Activated CD8-positive, alpha-beta T cell treated with anti-CD3 and anti-CD28 coated beads, Interleukin-2, amount 10 ng/mL, durations not matched to agents 7 days and 5 days (primary cell): Measurements from ENCODE around the gene ARL5C. TPM values are rescaled to one million over a fixed set of nuclear protein-coding genes. Genes with fewer than 3 reads are reported as not detected.
"Not testable (repeated sequence)": the region's sequence is repeated elsewhere in the genome, so short reads cannot be mapped to it uniquely, and the experiment has no call there.

Source experiments
- ATAC-seq: fragments of 150-1000 bp; cut with Tn5 transposase; one replicate; pipeline ENCODE4 v1.10.0; 2021; ENCODE audit warnings: moderate library complexity
- CTCF ChIA-PET: fragments of 350-600 bp; sonication (Branson Sonifier 250); formaldehyde crosslinking; loops from one replicate; lab custom pipeline; 2021; ENCODE audit warnings: antibody characterized with exemption; lab: Charles Lee
- POLR2A ChIA-PET: fragments of 350-600 bp; sonication (Branson Sonifier 250); formaldehyde crosslinking; loops from one replicate; lab custom pipeline; 2021; ENCODE audit warnings: antibody characterized with exemption; lab: Charles Lee
- DNase-seq: peaks from one replicate; pipeline ENCODE4 v3.0.0-alpha.2; 2020
- H3K27ac Mint-ChIP-seq: one replicate; pipeline ENCODE4 v1.8.0; 2021; ENCODE audit warnings: mild to moderate bottlenecking, mixed read lengths
- H3K27me3 Mint-ChIP-seq: one replicate; pipeline ENCODE4 v1.8.0; 2021; ENCODE audit warnings: low read depth, mixed read lengths
- H3K36me3 Mint-ChIP-seq: one replicate; pipeline ENCODE4 v1.8.0; 2021; ENCODE audit warnings: low read depth, mixed read lengths
- H3K4me1 Mint-ChIP-seq: one replicate; pipeline ENCODE4 v1.8.0; 2021; ENCODE audit warnings: low read depth, mixed read lengths
- H3K4me3 Mint-ChIP-seq: one replicate; pipeline ENCODE4 v1.8.0; 2021; ENCODE audit warnings: mild to moderate bottlenecking, mixed read lengths
- H3K9me3 Mint-ChIP-seq: one replicate; pipeline ENCODE4 v1.8.0; 2022; ENCODE audit warnings: mixed read lengths; ENCODE audit not compliant: insufficient read depth
- total RNA-seq, 2 experiments: library from RNA; stranded (reverse); gene quantifications; one replicate each; pipeline ENCODE4 v1.2.3, GENCODE V29; 2021

The ARL5C gene
- total RNA-seq, 2 experiments from 2014 or later, result not detected

- Mint-ChIP-seq H3K27me3 (no peaks in the 10 kb centered on the region), H3K4me3 (no peak overlapping the region), H3K9me3 (no peaks in the 10 kb centered on the region), H3K4me1 (no peaks in the 10 kb centered on the region), H3K36me3 (no peaks in the 10 kb centered on the region), H3K27ac (no peak overlapping the region)
- DNase-seq, result no peak
- CTCF ChIA-PET, result no interaction called here
- ATAC-seq, result no peak
- POLR2A ChIA-PET, result no interaction called here
Observed at GRCh38 chr17:39141915-39142664, 23.9 kb downstream of the ARL5C start.

- Mint-ChIP-seq H3K9me3 (no peaks in the 10 kb centered on the region), H3K4me1 (no peaks in the 10 kb centered on the region), H3K36me3 (no peaks in the 10 kb centered on the region), H3K27me3 (no peaks in the 10 kb centered on the region), H3K27ac (no peak overlapping the region), H3K4me3 (no peak overlapping the region)
- ChIA-PET CTCF (no interaction called here), POLR2A (no interaction called here)
- ATAC-seq (no peak), DNase-seq (no peak)
Observed at GRCh38 chr17:39141294-39141693, 24.7 kb downstream of the ARL5C start.

- no peak overlapping the region for H3K4me3 Mint-ChIP-seq
- H3K27me3 Mint-ChIP-seq, result no peaks in the 10 kb centered on the region
- CTCF ChIA-PET, result no interaction called here
- H3K27ac Mint-ChIP-seq, result no peak overlapping the region
- H3K36me3 Mint-ChIP-seq, result no peaks in the 10 kb centered on the region
- POLR2A ChIA-PET, result no interaction called here
- DNase-seq (no peak), ATAC-seq (no peak)
- no peaks in the 10 kb centered on the region for H3K4me1 Mint-ChIP-seq
- no peaks in the 10 kb centered on the region for H3K9me3 Mint-ChIP-seq
Observed at GRCh38 chr17:39139561-39139960, 26.4 kb downstream of the ARL5C start.

GRCh38 chr17:39139161-39139511 is 26.8 kb downstream of the ARL5C start:
- CTCF ChIA-PET, result no interaction called here
- ATAC-seq, result no peak

GRCh38 chr17:39138431-39139160 is 27.4 kb downstream of the ARL5C start:
- H3K9me3 Mint-ChIP-seq, result no peaks in the 10 kb centered on the region
- H3K27ac Mint-ChIP-seq, result no peak overlapping the region
- ATAC-seq (no peak), DNase-seq (no peak)
- H3K27me3 Mint-ChIP-seq, result no peaks in the 10 kb centered on the region
- H3K4me3 Mint-ChIP-seq, result no peak overlapping the region
- no peaks in the 10 kb centered on the region for H3K36me3 Mint-ChIP-seq
- no peaks in the 10 kb centered on the region for H3K4me1 Mint-ChIP-seq
- CTCF ChIA-PET, result interaction anchor here (1.2 kb wide), 1 partner anchor 36 kb away, joined by 3 read pairs; no protein-coding TSS in a partner anchor
- POLR2A ChIA-PET, result no interaction called here

More at GRCh38 chr17:39139161-39139511, 26.8 kb downstream of the ARL5C start:
- Mint-ChIP-seq H3K9me3 (no peaks in the 10 kb centered on the region), H3K27me3 (no peaks in the 10 kb centered on the region), H3K36me3 (no peaks in the 10 kb centered on the region), H3K4me3 (no peak overlapping the region), H3K4me1 (no peaks in the 10 kb centered on the region), H3K27ac (no peak overlapping the region)
- no peak for DNase-seq
- POLR2A ChIA-PET, result no interaction called here

- Mint-ChIP-seq H3K27me3 (no peaks in the 10 kb centered on the region), H3K27ac (no peak overlapping the region), H3K9me3 (no peaks in the 10 kb centered on the region), H3K36me3 (no peaks in the 10 kb centered on the region), H3K4me3 (no peak overlapping the region), H3K4me1 (no peaks in the 10 kb centered on the region)
- POLR2A ChIA-PET, result no interaction called here
- ATAC-seq, result no peak
- DNase-seq, result no peak
- CTCF ChIA-PET, result interaction anchor here (1.1 kb wide), 2 partner anchors 19 to 152 kb away, joined by 3 to 4 read pairs; no protein-coding TSS in a partner anchor
Observed at GRCh38 chr17:39134878-39135277, 31.1 kb downstream of the ARL5C start.

- ChIA-PET POLR2A (no interaction called here), CTCF (interaction anchor here (2.4 kb wide), 1 partner anchor 33 kb away, joined by 8 read pairs; no protein-coding TSS in a partner anchor)
- H3K4me3 Mint-ChIP-seq, result no peak overlapping the region
- ATAC-seq (no peak), DNase-seq (no peak)
- H3K9me3 Mint-ChIP-seq, result no peaks in the 10 kb centered on the region
- no peaks in the 10 kb centered on the region for H3K4me1 Mint-ChIP-seq
- no peaks in the 10 kb centered on the region for H3K36me3 Mint-ChIP-seq
- H3K27me3 Mint-ChIP-seq, result no peaks in the 10 kb centered on the region
- H3K27ac Mint-ChIP-seq, result no peak overlapping the region
Observed at GRCh38 chr17:39132192-39132610, 33.8 kb downstream of the ARL5C start.

GRCh38 chr17:39131616-39132015 is 34.3 kb downstream of the ARL5C start:
- no peaks in the 10 kb centered on the region for H3K36me3 Mint-ChIP-seq
- ATAC-seq (no peak), DNase-seq (no peak)
- H3K9me3 Mint-ChIP-seq, result no peaks in the 10 kb centered on the region
- no peaks in the 10 kb centered on the region for H3K4me1 Mint-ChIP-seq
- ChIA-PET POLR2A (no interaction called here), CTCF (no interaction called here)
- no peak overlapping the region for H3K4me3 Mint-ChIP-seq
- H3K27ac Mint-ChIP-seq, result no peak overlapping the region
- H3K27me3 Mint-ChIP-seq, result no peaks in the 10 kb centered on the region

- Mint-ChIP-seq H3K4me1 (no peaks in the 10 kb centered on the region), H3K36me3 (no peaks in the 10 kb centered on the region), H3K9me3 (no peaks in the 10 kb centered on the region), H3K27ac (no peak overlapping the region), H3K4me3 (no peak overlapping the region), H3K27me3 (no peaks in the 10 kb centered on the region)
- ChIA-PET CTCF (no interaction called here), POLR2A (no interaction called here)
- no peak for DNase-seq
- ATAC-seq, result no peak
Observed at GRCh38 chr17:39130205-39130604, 35.8 kb downstream of the ARL5C start.

- H3K27me3 Mint-ChIP-seq, DNase-seq, H3K4me3 Mint-ChIP-seq, POLR2A ChIA-PET, H3K27ac Mint-ChIP-seq, ATAC-seq, CTCF ChIA-PET, H3K9me3 Mint-ChIP-seq, H3K36me3 Mint-ChIP-seq, H3K4me1 Mint-ChIP-seq: not testable (repeated sequence)
Observed at GRCh38 chr17:39129544-39129943, 36.4 kb downstream of the ARL5C start.

GRCh38 chr17:39126436-39126835 is 39.5 kb downstream of the ARL5C start:
- no peaks in the 10 kb centered on the region for H3K4me1 Mint-ChIP-seq
- no peaks in the 10 kb centered on the region for H3K36me3 Mint-ChIP-seq
- no peak overlapping the region for H3K4me3 Mint-ChIP-seq
- DNase-seq, result no peak
- ATAC-seq, result no peak
- POLR2A ChIA-PET, result no interaction called here
- H3K27ac Mint-ChIP-seq, result no peak overlapping the region
- CTCF ChIA-PET, result no interaction called here
- no peaks in the 10 kb centered on the region for H3K9me3 Mint-ChIP-seq
- H3K27me3 Mint-ChIP-seq, result no peaks in the 10 kb centered on the region

GRCh38 chr17:39125143-39125875 is 40.7 kb downstream of the ARL5C start:
- no peaks in the 10 kb centered on the region for H3K27me3 Mint-ChIP-seq
- CTCF ChIA-PET, result interaction anchor here (1.1 kb wide), 1 partner anchor 28 kb away, joined by 4 read pairs; no protein-coding TSS in a partner anchor
- POLR2A ChIA-PET, result no interaction called here
- H3K9me3 Mint-ChIP-seq, result no peaks in the 10 kb centered on the region
- DNase-seq (no peak), ATAC-seq (no peak)
- H3K27ac Mint-ChIP-seq, result no peak overlapping the region
- no peaks in the 10 kb centered on the region for H3K4me1 Mint-ChIP-seq
- no peak overlapping the region for H3K4me3 Mint-ChIP-seq
- no peaks in the 10 kb centered on the region for H3K36me3 Mint-ChIP-seq
